Hepatocyte (in vitro differentiated cells): ENCODE results near the gene SHISA4. TPM values are rescaled to one million over a fixed set of nuclear protein-coding genes. Genes with fewer than 3 reads are reported as not detected.

Source experiments
- DNase-seq: peaks from one replicate; pipeline ENCODE4 v3.0.0-alpha.2; 2016; ENCODE audit warnings: low spot score
- H2AFZ ChIP-seq: fragments of 200-600 bp; sonication (generic); 2 replicates; pipeline ENCODE4 v1.6.0; 2016; ENCODE audit warnings: antibody characterized with exemption, mild to moderate bottlenecking
- H3K27ac ChIP-seq: fragments of 200-600 bp; sonication (generic); 2 replicates; pipeline ENCODE4 v1.5.1; 2016; ENCODE audit warnings: mild to moderate bottlenecking
- H3K27me3 ChIP-seq: fragments of 200-600 bp; sonication (generic); 2 replicates; pipeline ENCODE4 v1.6.1; 2016
- H3K36me3 ChIP-seq: fragments of 200-600 bp; sonication (generic); replicated peaks from 2 replicates; pipeline ENCODE4 v1.5.1; 2016; ENCODE audit warnings: low read depth; ENCODE audit not compliant: insufficient read depth
- H3K4me1 ChIP-seq: fragments of 200-600 bp; sonication (generic); 2 replicates; pipeline ENCODE4 v1.5.1; 2016; ENCODE audit warnings: mild to moderate bottlenecking, moderate library complexity; ENCODE audit not compliant: insufficient read depth
- H3K4me2 ChIP-seq: fragments of 200-600 bp; sonication (generic); 2 replicates; pipeline ENCODE4 v1.6.0; 2016
- H3K4me3 ChIP-seq: fragments of 200-600 bp; sonication (generic); 2 replicates; pipeline ENCODE4 v1.5.1; 2016; ENCODE audit warnings: mild to moderate bottlenecking
- H3K79me2 ChIP-seq: fragments of 200-600 bp; sonication (generic); 2 replicates; pipeline ENCODE4 v1.6.0; 2017; ENCODE audit warnings: mild to moderate bottlenecking
- H3K9me2 ChIP-seq: fragments of 200-600 bp; sonication (generic); replicated peaks from 2 replicates; pipeline ENCODE4 v1.6.0; 2017; ENCODE audit warnings: mild to moderate bottlenecking; ENCODE audit not compliant: insufficient read depth
- H3K9me3 ChIP-seq: fragments of 200-600 bp; sonication (generic); 2 replicates; pipeline ENCODE4 v1.5.1; 2016; ENCODE audit warnings: low read depth, mild to moderate bottlenecking
- H4K20me1 ChIP-seq: fragments of 200-600 bp; sonication (generic); 2 replicates; pipeline ENCODE4 v1.6.0; 2016; ENCODE audit warnings: mild to moderate bottlenecking; ENCODE audit not compliant: insufficient read depth, poor library complexity, severe bottlenecking
- EZH2 ChIP-seq: fragments of 200-600 bp; sonication (generic); IDR thresholded peaks from 2 replicates; pipeline ENCODE4 v1.6.1; 2016; ENCODE audit warnings: antibody characterized with exemption, mild to moderate bottlenecking, borderline replicate concordance
- EZH2phosphoT487 ChIP-seq: fragments of 200-600 bp; sonication (generic); IDR thresholded peaks from one replicate; pipeline ENCODE4 v1.6.1; 2018; ENCODE audit warnings: antibody characterized with exemption, mild to moderate bottlenecking, low read depth, moderate library complexity; ENCODE audit not compliant: unreplicated experiment, severe bottlenecking
- WGBS: methylation state at CpG from one replicate; pipeline ENCODE4 v1.1.6; 2016; ENCODE audit warnings: low lambda C conversion rate; ENCODE audit errors: missing lambda C conversion rate; 5-methylcytosine and 5-hydroxymethylcytosine counted together
- polyA plus RNA-seq: library from polyadenylated mRNA; unstranded; fragments of >200 nt; fragmentation: Nextera tagmentation; extraction: Ambion mirVana; gene quantifications from 2 replicates; pipeline ENCODE4 v1.2.1, GENCODE V29; 2016
- total RNA-seq: library from RNA; depleted of rRNA; stranded (reverse); fragments of >200 nt; gene quantifications from 2 replicates; pipeline ENCODE4 v1.2.3, GENCODE V29; 2014
- TF ChIP-seq, protein P1 (sequence below): fragments of 200-600 bp; sonication (generic); IDR thresholded peaks from 2 replicates; pipeline ENCODE4 v1.5.1; 2016; ENCODE audit warnings: antibody characterized with exemption, mild to moderate bottlenecking; ENCODE audit not compliant: poor library complexity

Gene SHISA4
- total and polyA plus RNA-seq, 2 experiments from 2014 or later = 10.2 to 24.0 TPM

DNA sequence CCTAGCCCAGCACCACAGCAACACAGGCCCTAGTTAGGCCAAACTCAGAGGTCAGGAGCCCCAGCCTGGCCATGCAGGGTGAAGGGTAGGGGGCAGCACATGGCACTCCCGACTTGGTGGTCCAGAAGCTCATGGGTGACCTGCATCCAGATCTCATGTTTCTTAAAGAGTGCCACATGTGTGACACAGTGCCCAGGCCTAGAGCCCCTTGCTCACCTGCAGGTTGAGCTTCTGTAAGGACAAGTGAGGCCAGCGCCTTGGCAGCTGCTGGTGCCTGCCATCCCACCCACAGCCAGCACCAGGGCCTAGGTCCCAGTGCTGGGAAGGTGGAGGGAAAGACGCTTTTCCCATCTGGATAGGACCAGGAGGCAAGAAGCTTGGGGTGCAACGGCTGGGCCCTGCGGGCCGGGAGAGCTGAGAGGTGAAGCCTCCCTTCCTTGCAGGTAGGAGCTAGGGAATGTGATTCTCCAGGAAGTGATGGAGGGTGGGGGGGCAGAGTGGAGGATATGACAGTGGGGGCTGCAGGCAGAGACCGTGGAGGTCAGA is 6.5 kb downstream of the SHISA4 start:
- no peak overlapping the region for H3K4me3 ChIP-seq
- no peaks in the 10 kb centered on the region for H3K36me3 ChIP-seq
- no peaks in the 10 kb centered on the region for H3K79me2 ChIP-seq
- H3K4me1 ChIP-seq = no peaks in the 10 kb centered on the region
- H2AFZ ChIP-seq = no peak overlapping the region
- no peaks in the 10 kb centered on the region for H3K9me3 ChIP-seq
- TF ChIP-seq, protein P1, sequence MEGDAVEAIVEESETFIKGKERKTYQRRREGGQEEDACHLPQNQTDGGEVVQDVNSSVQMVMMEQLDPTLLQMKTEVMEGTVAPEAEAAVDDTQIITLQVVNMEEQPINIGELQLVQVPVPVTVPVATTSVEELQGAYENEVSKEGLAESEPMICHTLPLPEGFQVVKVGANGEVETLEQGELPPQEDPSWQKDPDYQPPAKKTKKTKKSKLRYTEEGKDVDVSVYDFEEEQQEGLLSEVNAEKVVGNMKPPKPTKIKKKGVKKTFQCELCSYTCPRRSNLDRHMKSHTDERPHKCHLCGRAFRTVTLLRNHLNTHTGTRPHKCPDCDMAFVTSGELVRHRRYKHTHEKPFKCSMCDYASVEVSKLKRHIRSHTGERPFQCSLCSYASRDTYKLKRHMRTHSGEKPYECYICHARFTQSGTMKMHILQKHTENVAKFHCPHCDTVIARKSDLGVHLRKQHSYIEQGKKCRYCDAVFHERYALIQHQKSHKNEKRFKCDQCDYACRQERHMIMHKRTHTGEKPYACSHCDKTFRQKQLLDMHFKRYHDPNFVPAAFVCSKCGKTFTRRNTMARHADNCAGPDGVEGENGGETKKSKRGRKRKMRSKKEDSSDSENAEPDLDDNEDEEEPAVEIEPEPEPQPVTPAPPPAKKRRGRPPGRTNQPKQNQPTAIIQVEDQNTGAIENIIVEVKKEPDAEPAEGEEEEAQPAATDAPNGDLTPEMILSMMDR = no peak
- TF ChIP-seq EZH2phosphoT487 = no peak
- TF ChIP-seq EZH2 = no peak
- H3K27me3 ChIP-seq = no peaks in the 10 kb centered on the region
- H3K27ac ChIP-seq = no peak overlapping the region
- H4K20me1 ChIP-seq = no peaks in the 10 kb centered on the region
- WGBS = 92% methylated on average over 7 of the region's 7 CpGs
- H3K4me2 ChIP-seq = no peak overlapping the region
- no peaks in the 10 kb centered on the region for H3K9me2 ChIP-seq
- no peak for DNase-seq

DNA sequence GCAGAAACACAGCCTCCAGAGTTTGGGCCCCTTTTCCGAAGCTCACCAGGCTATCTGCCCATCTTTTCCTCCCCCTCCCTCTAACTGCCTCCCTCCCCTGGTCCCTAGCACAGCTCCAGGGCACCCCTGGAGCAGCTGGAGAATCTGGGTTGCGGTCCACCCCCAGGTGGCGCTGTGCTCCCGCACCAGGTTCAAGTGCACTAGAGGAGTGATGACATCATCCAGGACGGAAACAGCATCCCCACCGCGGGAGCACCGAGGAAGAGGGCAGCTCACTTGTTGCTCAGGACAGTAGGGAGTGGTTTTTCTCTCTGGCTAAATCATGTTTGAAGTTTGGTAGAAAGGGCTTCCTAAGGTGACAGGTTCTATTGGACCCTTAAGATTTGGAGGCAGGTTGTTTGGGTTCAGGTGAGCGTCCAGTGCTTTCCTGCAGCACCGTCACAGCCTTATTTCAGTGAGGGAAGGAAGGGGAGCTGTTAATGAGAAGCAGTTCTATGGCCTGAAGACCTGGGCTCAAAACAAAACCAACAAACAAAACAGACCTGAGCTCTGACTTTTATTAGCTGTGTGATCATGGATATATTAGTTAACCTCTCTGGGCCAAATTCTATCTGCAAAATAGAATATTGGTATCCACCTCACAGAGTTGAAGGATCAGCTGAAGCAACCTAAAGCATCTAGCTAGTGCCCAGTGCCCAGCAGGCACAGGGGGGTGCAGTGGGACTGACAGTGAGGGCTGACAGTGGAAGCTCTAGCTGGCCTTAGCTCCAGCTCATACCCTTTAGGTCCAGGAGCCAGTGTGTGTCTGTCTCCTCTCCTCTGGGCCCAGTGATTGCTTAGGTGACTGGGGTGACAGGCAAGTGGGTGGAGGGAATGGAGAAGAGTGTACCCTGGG is 7.5 kb downstream of the SHISA4 start:
- Histone ChIP-seq H2AFZ (no peak overlapping the region), H3K4me1 (no peaks in the 10 kb centered on the region), H3K4me3 (no peak overlapping the region), H3K79me2 (no peaks in the 10 kb centered on the region), H4K20me1 (no peaks in the 10 kb centered on the region), H3K27me3 (no peaks in the 10 kb centered on the region), H3K9me3 (no peaks in the 10 kb centered on the region), H3K27ac (no peak overlapping the region), H3K9me2 (no peaks in the 10 kb centered on the region), H3K4me2 (peak overlapping the region; percentile 68), H3K36me3 (no peaks in the 10 kb centered on the region)
- TF ChIP-seq, protein P1 = peak; percentile 97
- no peak for TF ChIP-seq EZH2phosphoT487
- 15% methylated on average over 10 of the region's 10 CpGs for WGBS
- peak; percentile 93 for DNase-seq

DNA sequence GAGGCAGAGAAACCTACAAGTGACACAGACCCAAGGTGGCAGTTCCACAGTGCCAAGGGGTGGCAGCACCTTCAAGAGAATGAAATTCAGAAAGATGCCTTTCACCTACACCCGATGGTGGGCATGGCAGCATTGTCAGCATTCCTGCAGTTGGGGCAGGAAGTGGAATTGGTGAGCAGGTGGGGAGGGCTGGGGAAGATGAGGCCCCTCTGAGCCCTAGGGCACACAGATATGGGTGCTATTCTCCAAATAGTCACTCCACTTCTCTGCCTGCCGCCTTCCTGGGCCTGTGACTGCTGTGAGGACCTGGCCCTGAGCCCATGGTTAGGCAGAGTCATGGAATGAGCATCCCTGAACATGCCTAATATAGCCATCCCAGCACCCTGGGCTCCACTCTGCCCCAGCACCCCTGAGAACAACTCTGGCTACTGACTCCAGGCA is 8.3 kb downstream of the SHISA4 start:
- H3K4me2 ChIP-seq = no peak overlapping the region
- no peaks in the 10 kb centered on the region for H3K27me3 ChIP-seq
- H3K4me3 ChIP-seq = no peak overlapping the region
- no peaks in the 10 kb centered on the region for H4K20me1 ChIP-seq
- DNase-seq = no peak
- no peaks in the 10 kb centered on the region for H3K4me1 ChIP-seq
- no peaks in the 10 kb centered on the region for H3K9me2 ChIP-seq
- no peak overlapping the region for H2AFZ ChIP-seq
- H3K27ac ChIP-seq = no peak overlapping the region
- no peaks in the 10 kb centered on the region for H3K79me2 ChIP-seq
- no peaks in the 10 kb centered on the region for H3K36me3 ChIP-seq
- TF ChIP-seq EZH2phosphoT487 = no peak
- TF ChIP-seq, protein P1 = peak; percentile 5
- TF ChIP-seq EZH2 = no peak
- H3K9me3 ChIP-seq = no peaks in the 10 kb centered on the region
- 76% methylated on average over 2 of the region's 2 CpGs for WGBS
